Right lung (tissue), 5 donors: ENCODE measurements around the gene NSD1. TPM values are rescaled to one million over a fixed set of nuclear protein-coding genes. Genes with fewer than 3 reads are reported as not detected.

Experiments
- DNase-seq, 2 donors: peaks; one replicate each; pipeline ENCODE4 v3.0.0-alpha.2; 2013
- polyA plus RNA-seq, 5 donors: library from polyadenylated mRNA; unstranded; fragments of 120-200 nt; gene quantifications; one replicate each; pipeline versions ENCODE4 v1.2.1 to v1.2.3, GENCODE V29; 2013; ENCODE audit warnings: inconsistent platforms in 1 of 5, low replicate concordance in 1 of 5; ENCODE audit not compliant: insufficient read length in 5 of 5, insufficient read depth in 1 of 5

The NSD1 gene
- polyA plus RNA-seq, 5 donors: 37.8 to 54.0 (median 44.0) TPM

- DNase-seq: no peak
Observed at GRCh38 chr5:177271113-177271512, 137.5 kb downstream of the NSD1 start.

- no peak for DNase-seq
Observed at GRCh38 chr5:177275883-177276282, 142.3 kb downstream of the NSD1 start.

- no peak for DNase-seq
Observed at GRCh38 chr5:177276886-177277285, 143.3 kb downstream of the NSD1 start.

GRCh38 chr5:177288191-177288590, 154.6 kb downstream of the NSD1 start:
- DNase-seq: no peak

- no peak for DNase-seq
Observed at GRCh38 chr5:177290816-177291596, 157.4 kb downstream of the NSD1 start.

GRCh38 chr5:177291735-177292134, 158.2 kb downstream of the NSD1 start:
- no peak for DNase-seq

- no peak for DNase-seq
Observed at GRCh38 chr5:177293819-177294581, 160.4 kb downstream of the NSD1 start.

- no peak for DNase-seq
Observed at GRCh38 chr5:177294632-177295031, 161.1 kb downstream of the NSD1 start.

- no peak for DNase-seq
Observed at GRCh38 chr5:177295924-177296323, 162.4 kb downstream of the NSD1 start.

GRCh38 chr5:177296581-177296980, 163.0 kb downstream of the NSD1 start:
- DNase-seq: no peak

GRCh38 chr5:177297922-177298321, 164.3 kb downstream of the NSD1 start:
- no peak for DNase-seq

- no peak for DNase-seq
Observed at GRCh38 chr5:177299697-177300096, 166.1 kb downstream of the NSD1 start.

- DNase-seq: peak in 1 of 2 donors; percentile 35
Observed at GRCh38 chr5:177300236-177300880, 166.8 kb downstream of the NSD1 start.

- no peak for DNase-seq
Observed at GRCh38 chr5:177300951-177301350, 167.4 kb downstream of the NSD1 start.

GRCh38 chr5:177301503-177302165, 168.1 kb downstream of the NSD1 start:
- DNase-seq: no peak

GRCh38 chr5:177302354-177303110, 169.0 kb downstream of the NSD1 start:
- no peak for DNase-seq

- DNase-seq: peak; percentile 81
Observed at GRCh38 chr5:177303121-177303924, 169.8 kb downstream of the NSD1 start, which contains the start of the genes PRELID1 and RAB24. PRELID1 (plus strand) TSS chr5:177303799; CDS start chr5:177303986, 187 bp downstream. RAB24 (minus strand) TSS chr5:177303719; CDS start chr5:177303288, 431 bp downstream.

- DNase-seq: no peak
Observed at GRCh38 chr5:177303925-177304391, 170.4 kb downstream of the NSD1 start.

GRCh38 chr5:177304392-177305119, 171.0 kb downstream of the NSD1 start:
- DNase-seq: no peak
